ENCODE results near the gene SOX13.
"Not testable (repeated sequence)": the region's sequence is repeated elsewhere in the genome, so short reads cannot be mapped to it uniquely, and the experiment has no call there.

Gene SOX13

DNA sequence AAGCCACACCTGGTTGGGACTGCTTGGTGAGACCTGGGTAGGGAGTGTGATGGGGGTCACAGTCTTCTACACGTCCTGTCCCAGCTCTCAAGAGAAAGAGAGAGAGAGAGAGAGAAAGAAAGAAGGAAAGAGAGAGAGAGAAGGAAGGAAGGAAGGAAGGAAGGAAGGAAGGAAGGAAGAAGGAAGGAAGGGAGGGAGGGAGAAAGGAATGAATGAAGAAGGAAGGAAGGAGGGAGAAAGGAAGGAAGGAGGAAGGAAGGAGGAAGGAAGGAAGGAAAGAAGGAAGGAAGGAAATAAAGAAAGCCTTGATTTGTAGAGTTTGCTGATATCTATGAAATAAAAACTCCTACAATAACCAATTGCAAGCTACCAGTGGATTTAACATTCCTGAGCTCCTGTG lies 28.5 kb upstream of the SOX13 start:
- no peak for DNase-seq (ENCODE audit: low read depth)
- no peak overlapping the region for H3K4me3 ChIP-seq (ENCODE audit: low read depth, low read length)
- TF ChIP-seq CTCF (IDR thresholded peaks at IDR 0.05; ENCODE audit: low read depth, low read length, missing control alignments) = no peak

DNA sequence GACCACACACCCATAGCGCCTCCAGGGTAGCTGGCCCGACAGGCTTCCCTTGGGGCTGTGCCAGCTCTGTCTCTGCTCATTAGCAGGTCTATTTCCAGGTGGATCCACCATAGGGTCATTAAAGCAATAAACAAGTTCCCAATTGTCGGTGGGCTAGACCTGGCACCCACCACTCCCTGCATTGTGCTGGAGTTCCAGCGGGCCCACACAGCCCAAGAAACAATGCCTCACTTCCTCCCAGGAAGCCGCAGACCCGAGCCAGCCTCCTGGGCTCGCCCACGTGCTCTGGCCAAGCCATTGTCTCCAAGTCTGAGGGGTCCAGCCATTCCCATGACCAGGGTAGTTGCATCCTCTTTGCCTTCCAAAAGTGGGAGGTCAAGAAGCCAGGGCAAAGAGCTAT lies 27.5 kb upstream of the SOX13 start:
- DNase-seq (ENCODE audit: low read depth) = no peak
- no peak overlapping the region for H3K4me3 ChIP-seq (ENCODE audit: low read depth, low read length)
- TF ChIP-seq CTCF (IDR thresholded peaks at IDR 0.05; ENCODE audit: low read depth, low read length, missing control alignments) = no peak

DNA sequence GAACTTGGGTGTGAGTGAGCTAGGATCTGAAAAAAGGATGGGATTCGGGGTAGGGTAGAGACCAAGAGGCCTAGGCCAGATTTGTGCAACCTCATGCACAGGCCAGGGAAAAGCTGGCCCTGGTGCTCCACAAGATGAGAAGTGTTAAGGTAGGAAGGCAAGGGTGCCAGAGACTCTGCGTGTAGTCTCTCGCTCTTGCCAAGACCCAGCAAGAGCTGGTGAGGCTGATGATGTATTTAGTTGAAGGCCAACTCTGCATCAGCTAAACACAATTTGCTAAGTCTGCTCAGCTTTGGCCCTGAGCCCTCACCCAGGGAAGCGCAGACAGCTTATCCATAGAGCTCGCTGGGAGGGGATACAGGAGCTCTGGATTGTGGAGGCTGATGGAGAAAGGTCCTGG lies 26.6 kb upstream of the SOX13 start:
- no peak for DNase-seq (ENCODE audit: low read depth)

DNA sequence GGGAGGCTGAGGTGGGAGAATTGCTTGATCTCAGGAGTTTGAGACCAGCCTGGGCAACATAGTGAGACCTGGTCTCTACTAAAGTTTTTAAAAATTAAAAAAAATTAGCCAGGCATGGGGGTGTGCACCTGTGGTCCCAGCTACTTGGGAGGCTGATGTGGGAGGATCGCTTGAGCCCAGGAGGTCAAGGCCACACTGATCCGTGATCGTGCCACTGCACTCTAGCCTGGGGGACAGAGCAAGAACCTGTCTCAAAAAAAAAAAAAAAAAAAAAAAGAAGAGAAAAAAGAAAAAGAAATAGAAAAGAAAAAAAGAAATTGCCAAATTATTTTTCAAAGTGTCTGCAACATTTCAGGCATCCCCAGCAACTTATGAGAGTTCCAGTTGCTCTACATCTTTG lies 24.1 kb upstream of the SOX13 start:
- DNase-seq (ENCODE audit: low read depth); H3K4me3 ChIP-seq (ENCODE audit: low read depth, low read length): not testable (repeated sequence)

More for the DNA sequence above, 26.6 kb upstream of the SOX13 start:
- H3K4me3 ChIP-seq (ENCODE audit: low read depth, low read length) = no peak overlapping the region
- no peak for TF ChIP-seq CTCF (IDR thresholded peaks at IDR 0.05; ENCODE audit: low read depth, low read length, missing control alignments)

- no peak overlapping the region for H3K4me3 ChIP-seq (ENCODE audit: low read depth, low read length)
- no peak for DNase-seq (ENCODE audit: low read depth)
- TF ChIP-seq CTCF (IDR thresholded peaks at IDR 0.05; ENCODE audit: low read depth, low read length, missing control alignments) = no peak
Measured at GRCh38 chr1:204051258-204051657, 21.7 kb upstream of the SOX13 start.

DNA sequence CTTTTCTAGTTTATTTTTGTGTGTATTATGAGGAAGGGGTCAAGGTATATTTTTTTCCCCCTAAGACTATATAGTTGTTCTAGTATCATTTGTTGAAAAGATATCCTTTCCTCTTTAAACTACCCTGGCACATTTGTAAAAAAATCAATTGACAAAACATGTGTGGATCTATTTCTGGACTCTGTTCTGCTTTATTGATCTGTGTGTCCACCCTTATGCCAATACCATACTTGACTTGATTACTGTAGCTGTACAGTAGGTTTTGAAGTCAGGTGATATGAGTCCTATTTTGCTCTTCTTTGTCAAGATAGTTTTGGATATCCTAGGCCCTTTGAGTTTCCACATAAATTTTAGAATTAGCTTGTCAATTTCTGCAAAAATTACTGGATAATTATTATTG lies 21.2 kb upstream of the SOX13 start:
- H3K4me3 ChIP-seq (ENCODE audit: low read depth, low read length) = no peak overlapping the region
- no peak for TF ChIP-seq CTCF (IDR thresholded peaks at IDR 0.05; ENCODE audit: low read depth, low read length, missing control alignments)
- DNase-seq (ENCODE audit: low read depth) = no peak

GRCh38 chr1:204053893-204054292 lies 19.0 kb upstream of the SOX13 start:
- no peak for DNase-seq (ENCODE audit: low read depth)
- TF ChIP-seq CTCF (IDR thresholded peaks at IDR 0.05; ENCODE audit: low read depth, low read length, missing control alignments) = no peak
- H3K4me3 ChIP-seq (ENCODE audit: low read depth, low read length) = no peak overlapping the region

DNA sequence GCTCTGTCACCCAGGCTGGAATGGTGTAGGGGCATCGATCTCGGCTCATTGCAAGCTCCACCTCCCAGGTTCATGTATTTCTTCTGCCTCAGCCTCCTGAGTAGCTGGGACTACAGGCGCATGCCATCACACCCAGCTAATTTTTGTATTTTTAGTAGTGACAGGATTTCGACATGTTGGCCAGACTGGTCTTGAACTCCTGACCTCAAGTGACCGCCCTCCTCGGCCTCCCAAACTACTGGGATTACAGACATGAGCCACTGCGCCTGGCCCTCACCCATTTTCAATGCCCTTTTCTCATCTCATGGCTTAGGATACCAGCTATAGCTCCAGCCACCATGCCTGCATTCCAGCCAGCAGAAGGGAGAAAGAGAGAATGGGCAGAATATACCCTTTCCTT lies 12.9 kb upstream of the SOX13 start:
- no peak for TF ChIP-seq CTCF (IDR thresholded peaks at IDR 0.05; ENCODE audit: low read depth, low read length, missing control alignments)
- no peak overlapping the region for H3K4me3 ChIP-seq (ENCODE audit: low read depth, low read length)
- DNase-seq (ENCODE audit: low read depth) = no peak
